LNCaP clone FGC (cell line): ENCODE measurements around the gene PTPRD.

Source experiments
- DNase-seq: peaks from one replicate; pipeline ENCODE4 v3.0.0-alpha.2; 2011; ENCODE audit warnings: low read depth
- H3K4me3 ChIP-seq: 2 replicates; pipeline ENCODE4 v1.5.1; 2011; ENCODE audit warnings: mild to moderate bottlenecking, low read depth, low read length, control low read depth
- CTCF ChIP-seq: IDR thresholded peaks from 2 replicates; pipeline ENCODE4 v1.5.1; 2012; ENCODE audit warnings: mild to moderate bottlenecking; ENCODE audit not compliant: control insufficient read depth, insufficient read depth; ENCODE audit errors: extremely low read depth

Gene PTPRD

GRCh38 chr9:9299134-9299533 is 1313.7 kb downstream of the PTPRD start:
- TF ChIP-seq CTCF: no peak

GRCh38 chr9:9286001-9286400 is 1326.8 kb downstream of the PTPRD start:
- no peak overlapping the region for H3K4me3 ChIP-seq
- TF ChIP-seq CTCF: no peak
- no peak for DNase-seq

More at GRCh38 chr9:9299134-9299533, 1313.7 kb downstream of the PTPRD start:
- H3K4me3 ChIP-seq: no peak overlapping the region
- no peak for DNase-seq

DNA sequence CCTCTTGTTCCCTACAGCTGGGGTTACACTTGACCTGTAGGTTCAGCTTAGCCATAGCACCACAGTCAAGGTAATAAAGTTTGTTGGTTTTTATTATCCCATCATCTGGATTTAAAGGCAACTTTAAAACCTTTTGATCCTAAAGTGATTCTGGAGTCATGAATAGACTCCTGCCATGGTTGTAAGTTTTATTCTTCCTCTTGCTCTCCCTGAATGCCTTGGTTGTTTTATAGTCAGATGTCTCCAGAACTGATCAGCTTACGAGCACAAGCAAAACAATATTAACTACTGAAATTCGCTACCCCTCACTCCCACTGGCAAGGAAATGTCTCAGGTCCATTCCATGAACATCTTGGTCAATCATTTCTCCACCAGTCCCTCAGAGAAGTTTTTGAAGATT is 1328.6 kb downstream of the PTPRD start:
- no peak for TF ChIP-seq CTCF
- DNase-seq: no peak
- no peak overlapping the region for H3K4me3 ChIP-seq

GRCh38 chr9:9283159-9283986 is 1329.4 kb downstream of the PTPRD start:
- DNase-seq: no peak
- TF ChIP-seq CTCF: no peak
- no peak overlapping the region for H3K4me3 ChIP-seq

- TF ChIP-seq CTCF: no peak
- no peak for DNase-seq
- no peak overlapping the region for H3K4me3 ChIP-seq
Measured at GRCh38 chr9:9275601-9276000, 1337.2 kb downstream of the PTPRD start.

GRCh38 chr9:9257999-9258498 is 1354.8 kb downstream of the PTPRD start:
- no peak for DNase-seq
- TF ChIP-seq CTCF: no peak

More at GRCh38 chr9:9257999-9258498, 1354.8 kb downstream of the PTPRD start:
- H3K4me3 ChIP-seq: no peak overlapping the region
